ENCODE measurements around the gene LACTBL1. TPM values are rescaled to one million over a fixed set of nuclear protein-coding genes. Genes with fewer than 3 reads are reported as not detected.
"Not testable (repeated sequence)": the region's sequence is repeated elsewhere in the genome, so short reads cannot be mapped to it uniquely, and the experiment has no call there.

Gene LACTBL1
- polyA plus RNA-seq, 2 donors: not detected

GRCh38 chr1:23008901-23009300 is 36.2 kb upstream of the LACTBL1 start:
- WGBS, 2 donors: 89 to 93% methylated on average over 2 of the region's 2 CpGs
- Histone ChIP-seq H3K27me3 (ENCODE audit: control insufficient read depth in 1 of 2, insufficient read depth in 2 of 2, low read length in 2 of 2) (no peaks in the 10 kb centered on the region), H3K9me3 (ENCODE audit: control insufficient read depth in 2 of 2, insufficient read depth in 1 of 2, low read depth in 1 of 2, low read length in 1 of 2) (no peaks in the 10 kb centered on the region), H3K4me3 (ENCODE audit: low read depth in 1 of 2, low read length in 2 of 2) (no peak overlapping the region), H3K27ac (ENCODE audit: low read depth in 2 of 2, low read length in 1 of 2) (no peak overlapping the region), H3K36me3 (ENCODE audit: control insufficient read depth in 2 of 2, insufficient read depth in 2 of 2, low read length in 1 of 2) (no peaks in the 10 kb centered on the region), H3K4me1 (ENCODE audit: control insufficient read depth in 2 of 2, insufficient read depth in 2 of 2, low read length in 1 of 2) (no peaks in the 10 kb centered on the region)

DNA sequence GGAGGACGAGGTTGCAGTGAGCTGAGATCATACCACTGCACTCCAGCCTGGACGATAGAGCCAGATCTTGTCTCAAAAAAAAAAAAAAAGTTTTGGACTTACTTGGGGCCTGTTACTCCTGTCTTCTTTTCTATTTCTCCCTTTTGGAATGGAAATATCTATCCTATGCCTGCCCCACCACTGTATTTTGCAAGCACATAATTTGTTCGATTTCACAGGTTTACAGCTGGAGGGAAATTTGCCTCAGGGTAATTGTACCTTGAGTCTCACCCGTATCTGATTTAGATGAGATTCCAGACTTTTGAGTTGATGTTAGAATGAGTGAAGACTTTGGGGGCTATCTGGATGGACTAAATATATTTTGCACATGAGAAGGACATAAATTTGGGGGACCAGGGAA is 34.4 kb upstream of the LACTBL1 start:
- H3K4me1 ChIP-seq (ENCODE audit: control insufficient read depth in 2 of 2, insufficient read depth in 2 of 2, low read length in 1 of 2): no peaks in the 10 kb centered on the region
- no peaks in the 10 kb centered on the region for H3K9me3 ChIP-seq (ENCODE audit: control insufficient read depth in 2 of 2, insufficient read depth in 1 of 2, low read depth in 1 of 2, low read length in 1 of 2)
- H3K36me3 ChIP-seq (ENCODE audit: control insufficient read depth in 2 of 2, insufficient read depth in 2 of 2, low read length in 1 of 2): no peaks in the 10 kb centered on the region
- no peaks in the 10 kb centered on the region for H3K27me3 ChIP-seq (ENCODE audit: control insufficient read depth in 1 of 2, insufficient read depth in 2 of 2, low read length in 2 of 2)
- H3K4me3 ChIP-seq (ENCODE audit: low read depth in 1 of 2, low read length in 2 of 2): no peak overlapping the region
- H3K27ac ChIP-seq (ENCODE audit: low read depth in 2 of 2, low read length in 1 of 2): no peak overlapping the region
- WGBS, 2 donors: 80 to 86% methylated on average over 4 of the region's 4 CpGs

GRCh38 chr1:23004769-23005168 is 32.1 kb upstream of the LACTBL1 start:
- not testable (repeated sequence) for H3K27me3 ChIP-seq (ENCODE audit: control insufficient read depth in 1 of 2, insufficient read depth in 2 of 2, low read length in 2 of 2); H3K9me3 ChIP-seq (ENCODE audit: control insufficient read depth in 2 of 2, insufficient read depth in 1 of 2, low read depth in 1 of 2, low read length in 1 of 2); H3K4me1 ChIP-seq (ENCODE audit: control insufficient read depth in 2 of 2, insufficient read depth in 2 of 2, low read length in 1 of 2); H3K4me3 ChIP-seq (ENCODE audit: low read depth in 1 of 2, low read length in 2 of 2); H3K27ac ChIP-seq (ENCODE audit: low read depth in 2 of 2, low read length in 1 of 2); H3K36me3 ChIP-seq (ENCODE audit: control insufficient read depth in 2 of 2, insufficient read depth in 2 of 2, low read length in 1 of 2)
- 66 to 83% methylated on average over 3 of the region's 3 CpGs for WGBS, 2 donors

DNA sequence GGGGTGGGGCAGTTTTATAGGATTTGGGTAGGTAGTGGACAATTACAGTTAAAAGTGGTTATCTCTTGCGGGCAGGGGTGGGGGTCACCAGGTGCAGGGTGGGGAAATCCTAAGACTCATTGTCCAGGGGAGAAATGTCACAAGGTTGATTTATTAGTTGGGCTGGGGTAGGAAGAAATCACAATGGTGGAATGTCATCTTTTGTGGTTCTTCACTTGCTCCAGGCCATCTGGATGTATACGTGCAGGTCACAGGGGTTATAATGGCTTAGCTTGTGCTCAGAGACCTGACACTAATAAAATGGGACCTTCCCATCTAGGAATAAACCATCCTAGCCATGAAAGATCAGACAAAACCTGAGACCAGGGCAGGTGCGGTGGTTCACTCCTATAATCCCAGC is 31.4 kb upstream of the LACTBL1 start:
- no peaks in the 10 kb centered on the region for H3K27me3 ChIP-seq (ENCODE audit: control insufficient read depth in 1 of 2, insufficient read depth in 2 of 2, low read length in 2 of 2)
- no peaks in the 10 kb centered on the region for H3K36me3 ChIP-seq (ENCODE audit: control insufficient read depth in 2 of 2, insufficient read depth in 2 of 2, low read length in 1 of 2)
- H3K9me3 ChIP-seq (ENCODE audit: control insufficient read depth in 2 of 2, insufficient read depth in 1 of 2, low read depth in 1 of 2, low read length in 1 of 2): peaks cover 0 to 3% of the 10 kb centered on the region in 2 donors
- WGBS, 2 donors: 74 to 81% methylated on average over 3 of the region's 3 CpGs
- H3K4me1 ChIP-seq (ENCODE audit: control insufficient read depth in 2 of 2, insufficient read depth in 2 of 2, low read length in 1 of 2): no peaks in the 10 kb centered on the region
- H3K4me3 ChIP-seq (ENCODE audit: low read depth in 1 of 2, low read length in 2 of 2): no peak overlapping the region
- H3K27ac ChIP-seq (ENCODE audit: low read depth in 2 of 2, low read length in 1 of 2): no peak overlapping the region

DNA sequence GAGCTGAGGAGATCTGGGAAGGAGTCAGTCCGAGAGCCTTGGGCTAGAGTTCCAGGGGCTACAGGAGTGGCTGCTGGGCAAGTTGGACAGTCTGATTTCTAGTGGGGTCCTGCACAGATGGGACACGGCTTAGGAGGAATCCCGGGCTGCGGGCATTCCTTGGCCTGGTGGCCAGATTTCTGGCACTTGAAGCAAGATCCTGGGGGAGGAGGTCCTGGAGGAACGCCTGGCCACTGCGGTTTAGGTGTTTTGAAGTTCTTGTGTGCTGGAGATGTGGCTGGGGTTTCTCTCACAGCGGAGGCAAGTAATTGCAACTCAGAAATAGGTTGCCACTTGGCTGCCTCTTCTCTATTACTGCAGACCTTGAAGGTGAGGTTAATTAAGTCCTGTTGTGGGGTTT is 29.6 kb upstream of the LACTBL1 start:
- not testable (repeated sequence) for H3K27ac ChIP-seq (ENCODE audit: low read depth in 2 of 2, low read length in 1 of 2); H3K36me3 ChIP-seq (ENCODE audit: control insufficient read depth in 2 of 2, insufficient read depth in 2 of 2, low read length in 1 of 2); H3K4me3 ChIP-seq (ENCODE audit: low read depth in 1 of 2, low read length in 2 of 2); H3K27me3 ChIP-seq (ENCODE audit: control insufficient read depth in 1 of 2, insufficient read depth in 2 of 2, low read length in 2 of 2); H3K9me3 ChIP-seq (ENCODE audit: control insufficient read depth in 2 of 2, insufficient read depth in 1 of 2, low read depth in 1 of 2, low read length in 1 of 2); H3K4me1 ChIP-seq (ENCODE audit: control insufficient read depth in 2 of 2, insufficient read depth in 2 of 2, low read length in 1 of 2)
- 88 to 92% methylated on average over 7 of the region's 7 CpGs for WGBS, 2 donors

DNA sequence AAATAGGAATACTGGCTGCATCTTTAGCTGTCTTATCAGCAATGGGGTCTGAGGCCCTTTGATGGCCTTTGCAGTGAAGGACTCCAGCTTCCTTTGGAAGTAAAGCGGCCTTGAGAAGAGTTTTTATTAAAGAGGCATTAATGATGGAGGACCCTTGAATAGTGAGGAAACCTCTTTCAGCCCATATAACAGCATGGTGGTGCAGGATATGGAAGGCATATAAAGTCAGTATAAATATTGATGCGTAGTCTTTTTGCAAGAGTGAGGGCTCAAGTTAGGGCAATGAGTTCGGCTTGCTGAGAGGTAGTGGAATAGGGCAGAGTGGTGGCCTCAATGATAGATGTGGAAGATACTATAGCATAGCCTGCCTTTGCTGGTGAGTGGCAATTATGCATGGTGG is 27.5 kb upstream of the LACTBL1 start:
- 95% methylated on average over 3 of the region's 3 CpGs for WGBS, 2 donors
- H3K4me1 ChIP-seq (ENCODE audit: control insufficient read depth in 2 of 2, insufficient read depth in 2 of 2, low read length in 1 of 2); H3K27ac ChIP-seq (ENCODE audit: low read depth in 2 of 2, low read length in 1 of 2); H3K4me3 ChIP-seq (ENCODE audit: low read depth in 1 of 2, low read length in 2 of 2); H3K9me3 ChIP-seq (ENCODE audit: control insufficient read depth in 2 of 2, insufficient read depth in 1 of 2, low read depth in 1 of 2, low read length in 1 of 2); H3K36me3 ChIP-seq (ENCODE audit: control insufficient read depth in 2 of 2, insufficient read depth in 2 of 2, low read length in 1 of 2); H3K27me3 ChIP-seq (ENCODE audit: control insufficient read depth in 1 of 2, insufficient read depth in 2 of 2, low read length in 2 of 2): not testable (repeated sequence)

DNA sequence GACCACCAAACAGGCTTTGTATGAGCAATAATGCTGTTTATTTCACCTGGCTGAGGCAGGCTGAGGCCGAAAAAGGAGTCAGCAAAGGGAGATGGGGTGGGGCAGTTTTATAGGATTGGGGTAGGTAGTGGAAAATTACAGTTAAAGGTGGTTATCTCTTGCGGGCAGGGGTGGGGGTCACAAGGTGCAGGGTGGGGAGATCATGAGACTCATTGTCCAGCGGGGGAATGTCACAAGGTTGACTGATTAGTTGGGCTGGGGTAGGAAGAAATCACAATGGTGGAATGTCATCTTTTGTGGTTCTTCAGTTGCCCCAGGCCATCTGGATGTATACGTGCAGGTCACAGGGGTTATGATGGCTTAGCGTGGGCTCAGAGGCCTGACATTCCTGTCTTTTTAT is 24.9 kb upstream of the LACTBL1 start:
- not testable (repeated sequence) for H3K4me1 ChIP-seq (ENCODE audit: control insufficient read depth in 2 of 2, insufficient read depth in 2 of 2, low read length in 1 of 2); H3K27ac ChIP-seq (ENCODE audit: low read depth in 2 of 2, low read length in 1 of 2); H3K4me3 ChIP-seq (ENCODE audit: low read depth in 1 of 2, low read length in 2 of 2); H3K27me3 ChIP-seq (ENCODE audit: control insufficient read depth in 1 of 2, insufficient read depth in 2 of 2, low read length in 2 of 2); H3K36me3 ChIP-seq (ENCODE audit: control insufficient read depth in 2 of 2, insufficient read depth in 2 of 2, low read length in 1 of 2); H3K9me3 ChIP-seq (ENCODE audit: control insufficient read depth in 2 of 2, insufficient read depth in 1 of 2, low read depth in 1 of 2, low read length in 1 of 2)
- 79% methylated on average over 5 of the region's 5 CpGs for WGBS, 2 donors

DNA sequence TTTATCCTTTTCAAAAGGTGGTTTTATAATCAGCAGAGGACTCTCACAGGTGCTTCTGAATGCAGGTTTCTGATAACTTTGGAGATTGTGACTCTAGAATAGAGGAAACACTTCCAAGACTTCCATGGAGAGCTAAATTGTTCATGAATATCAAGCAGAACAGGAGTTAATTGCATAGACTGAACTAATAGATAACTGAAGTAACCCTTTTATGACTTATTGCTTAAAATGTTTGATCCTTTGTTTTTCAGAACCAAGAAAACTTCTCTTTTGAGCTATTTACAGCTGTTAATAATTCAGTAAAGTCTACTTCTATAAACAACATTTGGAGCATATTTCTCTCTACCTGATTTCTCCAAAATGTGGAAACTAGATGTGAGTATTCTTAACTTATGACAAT is 23.1 kb upstream of the LACTBL1 start:
- H3K4me3 ChIP-seq (ENCODE audit: low read depth in 1 of 2, low read length in 2 of 2): no peak overlapping the region
- H3K36me3 ChIP-seq (ENCODE audit: control insufficient read depth in 2 of 2, insufficient read depth in 2 of 2, low read length in 1 of 2): no peaks in the 10 kb centered on the region
- H3K4me1 ChIP-seq (ENCODE audit: control insufficient read depth in 2 of 2, insufficient read depth in 2 of 2, low read length in 1 of 2): no peaks in the 10 kb centered on the region
- peaks cover 0 to 3% of the 10 kb centered on the region in 2 donors for H3K9me3 ChIP-seq (ENCODE audit: control insufficient read depth in 2 of 2, insufficient read depth in 1 of 2, low read depth in 1 of 2, low read length in 1 of 2)
- H3K27me3 ChIP-seq (ENCODE audit: control insufficient read depth in 1 of 2, insufficient read depth in 2 of 2, low read length in 2 of 2): no peaks in the 10 kb centered on the region
- no peak overlapping the region for H3K27ac ChIP-seq (ENCODE audit: low read depth in 2 of 2, low read length in 1 of 2)

- not testable (repeated sequence) for H3K4me3 ChIP-seq (ENCODE audit: low read depth in 1 of 2, low read length in 2 of 2); H3K27ac ChIP-seq (ENCODE audit: low read depth in 2 of 2, low read length in 1 of 2); H3K4me1 ChIP-seq (ENCODE audit: control insufficient read depth in 2 of 2, insufficient read depth in 2 of 2, low read length in 1 of 2); H3K27me3 ChIP-seq (ENCODE audit: control insufficient read depth in 1 of 2, insufficient read depth in 2 of 2, low read length in 2 of 2); H3K36me3 ChIP-seq (ENCODE audit: control insufficient read depth in 2 of 2, insufficient read depth in 2 of 2, low read length in 1 of 2); H3K9me3 ChIP-seq (ENCODE audit: control insufficient read depth in 2 of 2, insufficient read depth in 1 of 2, low read depth in 1 of 2, low read length in 1 of 2)
- WGBS, 2 donors: 80 to 88% methylated on average over 6 of the region's 6 CpGs
Measured at GRCh38 chr1:22993220-22993795, 20.6 kb upstream of the LACTBL1 start.

DNA sequence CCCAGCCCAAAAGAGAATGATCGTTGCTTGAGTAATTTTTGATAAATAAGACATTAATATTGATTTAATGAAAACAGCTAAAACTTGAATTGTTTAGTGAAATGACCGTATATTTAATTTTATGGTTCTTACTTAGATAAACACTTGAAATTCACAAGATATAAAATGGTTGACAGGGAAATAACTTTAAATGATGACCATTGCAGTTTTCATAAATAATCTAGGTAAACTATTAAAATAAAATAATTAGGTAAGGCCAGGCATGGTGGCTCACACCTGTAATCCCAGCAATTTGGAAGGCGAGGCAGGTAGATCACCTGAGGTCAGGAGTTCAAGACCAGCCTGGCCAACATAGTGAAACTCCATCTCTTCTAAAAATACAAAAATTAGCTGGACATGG is 19.7 kb upstream of the LACTBL1 start:
- H3K4me1 ChIP-seq (ENCODE audit: control insufficient read depth in 2 of 2, insufficient read depth in 2 of 2, low read length in 1 of 2); H3K36me3 ChIP-seq (ENCODE audit: control insufficient read depth in 2 of 2, insufficient read depth in 2 of 2, low read length in 1 of 2); H3K27me3 ChIP-seq (ENCODE audit: control insufficient read depth in 1 of 2, insufficient read depth in 2 of 2, low read length in 2 of 2); H3K4me3 ChIP-seq (ENCODE audit: low read depth in 1 of 2, low read length in 2 of 2); H3K9me3 ChIP-seq (ENCODE audit: control insufficient read depth in 2 of 2, insufficient read depth in 1 of 2, low read depth in 1 of 2, low read length in 1 of 2); H3K27ac ChIP-seq (ENCODE audit: low read depth in 2 of 2, low read length in 1 of 2): not testable (repeated sequence)
- 71 to 82% methylated on average over 3 of the region's 3 CpGs for WGBS, 2 donors
